B cell (primary cell): ENCODE measurements around the gene SPHK2. TPM values are rescaled to one million over a fixed set of nuclear protein-coding genes. Genes with fewer than 3 reads are reported as not detected.

Source experiments
- ATAC-seq: fragments of 200-7000 bp; cut with Tn5 transposase; one replicate; pipeline ENCODE4 v1.10.0; 2021; ENCODE audit warnings: low read depth, mild to moderate bottlenecking, moderate number of reproducible peaks, moderate library complexity
- CTCF ChIA-PET: fragments of 350-600 bp; sonication (Branson Sonifier 250); formaldehyde crosslinking; loops from one replicate; lab custom pipeline; 2021; ENCODE audit warnings: antibody characterized with exemption, inconsistent platforms; lab: Charles Lee
- POLR2A ChIA-PET: fragments of 350-600 bp; sonication (Branson Sonifier 250); formaldehyde crosslinking; loops from one replicate; lab custom pipeline; 2021; ENCODE audit warnings: antibody characterized with exemption; lab: Charles Lee
- DNase-seq: peaks from one replicate; pipeline ENCODE4 v3.0.0; 2013
- H2AFZ ChIP-seq: 2 replicates; pipeline ENCODE4 v1.6.1; 2012; ENCODE audit warnings: mild to moderate bottlenecking, low read depth, low read length; ENCODE audit not compliant: insufficient read depth, poor library complexity, severe bottlenecking
- H3K27ac ChIP-seq, 2 donors: 1 replicate in 1 of 2; 2 replicates in 1 of 2; pipeline ENCODE4 v1.5.1; 2012 to 2013; ENCODE audit warnings: low read length in 2 of 2, mild to moderate bottlenecking in 2 of 2, moderate library complexity in 1 of 2
- H3K27me3 ChIP-seq, 4 experiments: fragments of 200-600 bp in 1 of 4; sonication (generic) in 1 of 4; replicated peaks in 1 of 4; 1 replicate in 2 of 4; 2 replicates in 2 of 4; pipeline versions ENCODE4 v1.6.1 to v1.7.0; 2013 to 2016; ENCODE audit warnings: low read length in 3 of 4, mild to moderate bottlenecking in 2 of 4, mixed read lengths in 1 of 4, moderate library complexity in 1 of 4; ENCODE audit not compliant: insufficient read depth in 4 of 4, control insufficient read depth in 3 of 4; ENCODE audit errors: control extremely low read depth in 1 of 4
- H3K36me3 ChIP-seq, 2 experiments: replicated peaks in 1 of 2; 1 replicate in 1 of 2; 2 replicates in 1 of 2; pipeline versions ENCODE4 v1.6.1 to v1.7.1; 2013; ENCODE audit warnings: low read length in 1 of 2; ENCODE audit not compliant: insufficient read depth in 2 of 2, control insufficient read depth in 1 of 2; ENCODE audit errors: control extremely low read depth in 1 of 2, extremely low read depth in 1 of 2
- H3K4me1 ChIP-seq, 2 donors: fragments of 200-600 bp in 1 of 2; sonication (generic) in 1 of 2; 1 replicate in 1 of 2; 2 replicates in 1 of 2; pipeline versions ENCODE4 v1.5.1 to v1.6.1; 2013 to 2017; ENCODE audit warnings: low read length in 2 of 2; ENCODE audit not compliant: control insufficient read depth in 2 of 2, insufficient read depth in 2 of 2
- H3K4me2 ChIP-seq: replicated peaks from 2 replicates; pipeline ENCODE3; 2012; ENCODE audit warnings: mild to moderate bottlenecking, low read depth, low read length; ENCODE audit not compliant: poor library complexity, severe bottlenecking
- H3K4me3 ChIP-seq, 5 experiments: fragments of 200-600 bp in 1 of 5; sonication (generic) in 1 of 5; 1 replicate in 3 of 5; 2 replicates in 2 of 5; pipeline versions ENCODE4 v1.5.1 to v1.7.0; 2011 to 2016; ENCODE audit warnings: low read length in 4 of 5, mild to moderate bottlenecking in 4 of 5, low read depth in 2 of 5, control low read depth in 1 of 5, moderate library complexity in 1 of 5; ENCODE audit not compliant: insufficient read depth in 1 of 5; ENCODE audit errors: control extremely low read depth in 1 of 5, extremely low read depth in 1 of 5
- H3K79me2 ChIP-seq: fragments of 200-600 bp; sonication (generic); one replicate; pipeline ENCODE4 v1.6.0; 2016; ENCODE audit warnings: low read length; ENCODE audit not compliant: control insufficient read depth, insufficient read depth
- H3K9ac ChIP-seq: fragments of 200-600 bp; sonication (generic); 2 replicates; pipeline ENCODE4 v1.6.1; 2017; ENCODE audit warnings: mild to moderate bottlenecking, low read length, moderate library complexity
- H3K9me3 ChIP-seq, 3 donors: one replicate each; pipeline versions ENCODE4 v1.6.1 to v1.7.1; 2013; ENCODE audit warnings: low read length in 2 of 3; ENCODE audit not compliant: control insufficient read depth in 2 of 3, insufficient read depth in 1 of 3; ENCODE audit errors: control extremely low read depth in 1 of 3
- H4K20me1 ChIP-seq: 2 replicates; pipeline ENCODE4 v1.6.0; 2012; ENCODE audit warnings: mild to moderate bottlenecking, low read length; ENCODE audit not compliant: insufficient read depth, control insufficient read depth, poor library complexity, severe bottlenecking
- H3K27ac Mint-ChIP-seq: one replicate; pipeline ENCODE4 v1.8.0; 2021; ENCODE audit warnings: mixed read lengths
- H3K27me3 Mint-ChIP-seq: one replicate; pipeline ENCODE4 v1.8.0; 2021; ENCODE audit warnings: mixed read lengths
- H3K4me1 Mint-ChIP-seq: one replicate; pipeline ENCODE4 v1.8.0; 2021; ENCODE audit warnings: mixed read lengths
- H3K4me3 Mint-ChIP-seq: one replicate; pipeline ENCODE4 v1.8.0; 2021; ENCODE audit warnings: mixed read lengths
- H3K9me3 Mint-ChIP-seq: one replicate; pipeline ENCODE4 v1.8.0; 2022; ENCODE audit warnings: mixed read lengths; ENCODE audit not compliant: insufficient read depth
- CTCF ChIP-seq: fragments of 200-600 bp; IDR thresholded peaks from one replicate; pipeline ENCODE4 v1.8.0; 2022; ENCODE audit warnings: antibody characterized with exemption, mild to moderate bottlenecking
- EZH2 ChIP-seq: IDR thresholded peaks from 2 replicates; pipeline ENCODE4 v1.6.1; 2012; ENCODE audit warnings: borderline replicate concordance, low read depth, mild to moderate bottlenecking, moderate library complexity, low read length; ENCODE audit not compliant: insufficient read depth, poor library complexity, severe bottlenecking
- WGBS: methylation state at CpG from one replicate; pipeline ENCODE4 v1.1.5; 2013; ENCODE audit warnings: missing lambda C conversion rate; ENCODE audit not compliant: insufficient coverage; 5-methylcytosine and 5-hydroxymethylcytosine counted together
- intact Hi-C: fragments of 100-400 bp; cut with micrococcal nuclease; formaldehyde crosslinking; loops from one replicate; pipeline ENCODE4 v1.10.0; 2022
- polyA plus RNA-seq: library from polyadenylated mRNA; depleted of rRNA; stranded (reverse); fragments of >200 nt; gene quantifications from 2 replicates; pipeline ENCODE4 v1.2.3, GENCODE V29; 2012
- total RNA-seq, 2 donors: library from RNA; stranded (reverse); fragments of 120-200 nt in 1 of 2; gene quantifications; 1 replicate in 1 of 2; 2 replicates in 1 of 2; pipeline versions ENCODE4 v1.2.3 to v1.2.4, GENCODE V29; 2013 to 2022

SPHK2 gene
- total and polyA plus RNA-seq, 2 donors (not counting 1 experiment from before 2014, with no cell fraction given), result 17.0 to 47.3 TPM

GRCh38 chr19:48670699-48671445 is 51.6 kb downstream of the SPHK2 start:
- WGBS, result 90% methylated on average over 18 of the region's 21 CpGs
- ATAC-seq, result no peak
- Mint-ChIP-seq H3K27ac (no peak overlapping the region), H3K4me3 (no peak overlapping the region), H3K4me1 (peaks cover 6% of the 10 kb centered on the region), H3K27me3 (peaks cover 6% of the 10 kb centered on the region), H3K9me3 (peaks cover 3% of the 10 kb centered on the region)
- no peak for TF ChIP-seq EZH2
- TF ChIP-seq CTCF, result no peak
- no peaks in the 10 kb centered on the region for H3K36me3 ChIP-seq
- H3K4me2 ChIP-seq, result no peak overlapping the region
- intact Hi-C loops, result no loop called here
- H3K9me3 ChIP-seq, result peaks cover 0 to 6% (median 0%) of the 10 kb centered on the region in 3 donors
- ChIA-PET POLR2A (interaction anchor here (0.6 kb wide), 1 partner anchor 138 kb away, joined by 3 read pairs; no protein-coding TSS in a partner anchor), CTCF (no interaction called here)
- H3K79me2 ChIP-seq, result no peaks in the 10 kb centered on the region
- H3K9ac ChIP-seq, result no peak overlapping the region
- H3K4me1 ChIP-seq, result peaks cover 4 to 10% of the 10 kb centered on the region in 2 donors
- H2AFZ ChIP-seq, result no peak overlapping the region
- no peaks in the 10 kb centered on the region for H4K20me1 ChIP-seq
- no peak overlapping the region for H3K4me3 ChIP-seq
- no peaks in the 10 kb centered on the region for H3K27me3 ChIP-seq
- no peak overlapping the region for H3K27ac ChIP-seq
- DNase-seq, result no peak

GRCh38 chr19:48671446-48671995 is 52.2 kb downstream of the SPHK2 start:
- intact Hi-C loops, result no loop called here
- peaks cover 4 to 10% of the 10 kb centered on the region in 2 donors for H3K4me1 ChIP-seq

More at GRCh38 chr19:48671446-48671995, 52.2 kb downstream of the SPHK2 start:
- DNase-seq, result no peak
- TF ChIP-seq EZH2, result no peak
- TF ChIP-seq CTCF, result no peak
- Mint-ChIP-seq H3K27me3 (peaks cover 6% of the 10 kb centered on the region), H3K9me3 (peaks cover 3% of the 10 kb centered on the region), H3K27ac (no peak overlapping the region), H3K4me3 (no peak overlapping the region), H3K4me1 (peaks cover 6% of the 10 kb centered on the region)
- Histone ChIP-seq H3K4me2 (no peak overlapping the region), H3K4me3 (no peak overlapping the region), H3K9me3 (peaks cover 0 to 6% (median 0%) of the 10 kb centered on the region in 3 donors), H2AFZ (no peak overlapping the region), H3K9ac (no peak overlapping the region), H3K27me3 (no peaks in the 10 kb centered on the region), H3K27ac (no peak overlapping the region), H3K36me3 (no peaks in the 10 kb centered on the region), H4K20me1 (no peaks in the 10 kb centered on the region), H3K79me2 (no peaks in the 10 kb centered on the region)
- 92% methylated on average over 3 of the region's 10 CpGs for WGBS
- ChIA-PET POLR2A (interaction anchor here (0.6 kb wide), 1 partner anchor 138 kb away, joined by 3 read pairs; no protein-coding TSS in a partner anchor), CTCF (no interaction called here)
- no peak for ATAC-seq
